Renal cortex interstitium (tissue), 11 donors: ENCODE data around the gene DUS3L. TPM values are rescaled to one million over a fixed set of nuclear protein-coding genes. Genes with fewer than 3 reads are reported as not detected.
A peak's percentile ranks its signal among the peaks of the same experiment; 100 is the strongest.

Experiments
- DNase-seq, 11 donors: peaks; one replicate each; pipeline ENCODE4 v3.0.0-alpha.2; 2013; ENCODE audit warnings: low read depth in 9 of 11, low spot score in 4 of 11; ENCODE audit errors: extremely low read depth in 1 of 11
- polyA plus RNA-seq, 3 donors: library from polyadenylated mRNA; unstranded; fragments of 120-200 nt; gene quantifications; one replicate each; pipeline ENCODE4 v1.2.1, GENCODE V29; 2013; ENCODE audit not compliant: insufficient read length in 3 of 3

DUS3L gene
- polyA plus RNA-seq, 3 donors: 21.2 to 35.0 (median 31.2) TPM

GRCh38 chr19:5826531-5827341, 35.8 kb upstream of the DUS3L start:
- DNase-seq: peak in 8 of 11 donors; percentile 56 to 79 (median 76)

- no peak for DNase-seq
These were observed 34.2 kb upstream of the DUS3L start for GRCh38 chr19:5825178-5825577.

GRCh38 chr19:5824751-5825150, 33.8 kb upstream of the DUS3L start:
- DNase-seq: no peak

- no peak for DNase-seq
These were observed 32.8 kb upstream of the DUS3L start for GRCh38 chr19:5823579-5824281.

GRCh38 chr19:5822181-5822844, 31.4 kb upstream of the DUS3L start:
- DNase-seq: no peak

GRCh38 chr19:5821521-5822180, 30.7 kb upstream of the DUS3L start:
- no peak for DNase-seq

- no peak for DNase-seq
These were observed 29.8 kb upstream of the DUS3L start for GRCh38 chr19:5820785-5821184.

GRCh38 chr19:5818594-5818993, 27.6 kb upstream of the DUS3L start:
- DNase-seq: no peak

GRCh38 chr19:5817218-5817617, 26.3 kb upstream of the DUS3L start:
- DNase-seq: no peak

GRCh38 chr19:5814852-5815246, 23.9 kb upstream of the DUS3L start:
- DNase-seq: no peak

- no peak for DNase-seq
These were observed 23.3 kb upstream of the DUS3L start for GRCh38 chr19:5814123-5814851.

GRCh38 chr19:5811117-5811516, 20.2 kb upstream of the DUS3L start:
- no peak for DNase-seq

- DNase-seq: no peak
These were observed 18.5 kb upstream of the DUS3L start for GRCh38 chr19:5809469-5809868.

- no peak for DNase-seq
These were observed 18.1 kb upstream of the DUS3L start for GRCh38 chr19:5809053-5809452.

- DNase-seq: no peak
These were observed 17.3 kb upstream of the DUS3L start for GRCh38 chr19:5808120-5808816.

- DNase-seq: no peak
These were observed 15.9 kb upstream of the DUS3L start for GRCh38 chr19:5806905-5807304.

- DNase-seq: no peak
These were observed 15.1 kb upstream of the DUS3L start for GRCh38 chr19:5806133-5806489.

- DNase-seq: peak in 8 of 11 donors; percentile 62 to 80 (median 74)
These were observed 14.6 kb upstream of the DUS3L start for GRCh38 chr19:5805462-5806132.
